Uterus (tissue), 2 donors: ENCODE data around the gene LAMA1.

Experiments used
- CTCF ChIP-seq, 4 experiments: fragments of 200-600 bp in 2 of 4; fragments of 450-650 bp in 2 of 4; sonication (generic) in 2 of 4; IDR thresholded peaks; one replicate each; pipeline ENCODE4 v1.5.1; 2016 to 2019; ENCODE audit warnings: antibody characterized with exemption in 4 of 4, mild to moderate bottlenecking in 2 of 4, moderate library complexity in 1 of 4
- POLR2A ChIP-seq, 2 donors: fragments of 450-650 bp; IDR thresholded peaks; one replicate each; pipeline ENCODE4 v1.6.1; 2016; ENCODE audit warnings: antibody characterized with exemption in 2 of 2, mild to moderate bottlenecking in 1 of 2, moderate library complexity in 1 of 2

DNA sequence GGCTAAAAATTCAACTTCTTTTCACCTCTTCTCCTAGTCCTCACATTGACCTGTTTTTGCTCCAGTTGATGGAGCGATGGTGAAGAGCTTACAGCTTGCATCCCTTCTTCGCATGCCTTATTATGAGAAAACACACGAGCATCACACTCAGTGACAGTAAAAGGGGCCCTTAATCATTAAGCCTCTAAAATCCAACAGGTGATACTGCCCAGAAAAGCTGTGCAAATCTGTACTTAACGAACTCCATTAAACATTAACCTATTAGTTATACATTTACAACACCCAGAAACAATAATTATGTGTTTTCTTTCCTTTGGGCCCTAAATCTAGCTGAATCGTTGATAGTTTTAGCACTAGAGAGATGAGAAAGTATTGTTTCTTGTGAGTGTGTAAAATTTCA is 54.8 kb downstream of the LAMA1 start:
- TF ChIP-seq CTCF (IDR thresholded peaks at IDR 0.05) (no peak), POLR2A (IDR thresholded peaks at IDR 0.05) (no peak)
